Breast epithelium (tissue), 4 donors: ENCODE data around the gene PLGLB1. TPM values are rescaled to one million over a fixed set of nuclear protein-coding genes. Genes with fewer than 3 reads are reported as not detected.
"Not testable (repeated sequence)": the region's sequence is repeated elsewhere in the genome, so short reads cannot be mapped to it uniquely, and the experiment has no call there.

Experiments used
- DNase-seq, 2 donors: peaks; one replicate each; pipeline ENCODE4 v3.0.0-alpha.2; 2019; ENCODE audit warnings: low spot score in 2 of 2
- H3K27ac ChIP-seq, 2 donors: fragments of 200-600 bp; sonication (generic) in 1 of 2; one replicate each; pipeline ENCODE4 v1.5.1; 2016 to 2019; ENCODE audit warnings: mild to moderate bottlenecking in 1 of 2
- H3K27me3 ChIP-seq, 2 donors: fragments of 200-600 bp; sonication (generic) in 1 of 2; one replicate each; pipeline versions ENCODE4 v1.5.1 to v1.6.0; 2017 to 2019; ENCODE audit warnings: control low read depth in 1 of 2, mild to moderate bottlenecking in 1 of 2
- H3K36me3 ChIP-seq: fragments of 200-600 bp; one replicate; pipeline ENCODE4 v1.5.1; 2019
- H3K4me1 ChIP-seq, 2 donors: fragments of 200-600 bp; sonication (generic); one replicate each; pipeline ENCODE4 v1.5.1; 2016 to 2019; ENCODE audit warnings: control low read depth in 1 of 2
- H3K4me3 ChIP-seq, 3 donors: fragments of 200-600 bp; sonication (generic); 1 replicate in 2 of 3; 2 replicates in 1 of 3; pipeline ENCODE4 v1.5.1; 2016 to 2019; ENCODE audit warnings: mild to moderate bottlenecking in 3 of 3, moderate library complexity in 2 of 3
- H3K9me3 ChIP-seq, 2 donors: fragments of 200-600 bp; sonication (generic) in 1 of 2; one replicate each; pipeline ENCODE4 v1.5.1; 2016 to 2019; ENCODE audit warnings: control low read depth in 1 of 2
- intact Hi-C: fragments of 100-400 bp; cut with DNase I; formaldehyde crosslinking; loops from one replicate; pipeline ENCODE4 v1.15.1; 2023; ENCODE audit warnings: low total_unique reads
- total RNA-seq, 3 donors: library from RNA; depleted of rRNA; stranded (reverse); fragments of >200 nt; gene quantifications; one replicate each; pipeline ENCODE4 v1.1.0, GENCODE V29; 2016

The PLGLB1 gene
- total RNA-seq, 3 donors from 2014 or later: 6.0 to 8.8 TPM; not detected in 1

GRCh38 chr2:87019053-87019452, 2.6 kb downstream of the PLGLB1 start:
- intact Hi-C loops, H3K36me3 ChIP-seq, H3K27me3 ChIP-seq, H3K4me1 ChIP-seq, H3K4me3 ChIP-seq, DNase-seq, H3K27ac ChIP-seq, H3K9me3 ChIP-seq: not testable (repeated sequence)

DNA sequence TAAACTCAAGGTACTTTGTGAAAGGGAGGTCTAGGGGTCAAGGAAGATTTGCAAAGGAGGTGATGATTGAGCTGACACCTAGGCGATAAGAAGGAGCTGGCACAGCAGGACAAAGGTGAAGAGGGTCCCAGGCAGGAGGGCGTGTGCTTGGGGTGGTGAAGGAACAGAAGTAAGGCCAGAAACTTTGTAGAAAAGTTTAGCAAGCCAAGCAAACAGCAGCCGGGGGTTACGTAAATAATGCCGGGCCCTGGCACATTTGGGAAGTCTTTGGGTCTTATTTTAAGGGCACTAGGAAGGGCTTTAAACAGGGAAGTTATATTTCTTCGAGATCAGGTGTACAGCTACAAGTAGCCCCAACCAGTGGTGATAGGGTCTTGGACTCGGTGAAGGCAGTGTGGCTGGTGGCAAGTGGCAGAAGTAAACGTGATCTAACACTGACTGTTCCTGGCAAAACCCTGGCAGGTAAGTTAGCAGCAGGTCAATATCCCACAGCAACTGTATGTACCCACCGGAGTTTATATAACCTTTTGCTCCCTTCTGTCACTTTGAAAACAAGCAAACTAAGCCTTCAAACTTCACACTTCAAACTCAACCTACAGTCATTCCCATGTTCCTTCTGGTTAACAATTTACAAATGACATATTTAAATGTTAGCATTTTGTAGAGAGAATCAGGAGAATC, 7.0 kb downstream of the PLGLB1 start:
- intact Hi-C loops, H3K4me1 ChIP-seq: not testable (repeated sequence)

DNA sequence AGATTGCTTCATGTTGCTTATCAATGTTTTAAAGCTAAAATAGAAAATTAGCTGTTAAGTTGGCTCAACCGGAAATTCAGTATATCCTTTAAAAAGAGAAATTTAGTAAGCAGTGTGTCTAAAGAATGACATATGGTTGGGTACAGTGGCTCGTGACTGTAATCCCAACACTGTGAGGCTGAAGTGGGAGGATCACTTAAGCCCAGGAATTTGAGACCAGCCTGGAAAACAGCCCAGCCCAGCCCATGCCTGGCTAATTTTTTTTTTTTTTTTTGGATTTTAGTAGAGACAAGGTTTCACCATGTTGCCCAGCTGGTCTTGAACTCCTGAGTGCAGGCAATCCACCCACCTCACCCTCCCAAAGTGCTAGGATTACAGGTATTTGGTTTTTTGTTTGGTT, 17.2 kb downstream of the PLGLB1 start:
- intact Hi-C loops: not testable (repeated sequence)

More for the DNA sequence above, 7.0 kb downstream of the PLGLB1 start:
- not testable (repeated sequence) for H3K27me3 ChIP-seq, H3K9me3 ChIP-seq, H3K36me3 ChIP-seq, H3K27ac ChIP-seq, H3K4me3 ChIP-seq, DNase-seq

More for the DNA sequence above, 17.2 kb downstream of the PLGLB1 start:
- not testable (repeated sequence) for H3K4me1 ChIP-seq, H3K9me3 ChIP-seq, DNase-seq, H3K4me3 ChIP-seq, H3K27ac ChIP-seq, H3K36me3 ChIP-seq, H3K27me3 ChIP-seq

Other genes with a start within 250 kb of the PLGLB1 start
- 1 to 10 TPM in 2 of 3 donors, under 1 TPM in 1; 0.96 to 3.2 (median 2.0) TPM for gene CD8A, start 230.9 kb downstream of the PLGLB1 start, total RNA-seq
- 1 to 10 TPM in 2 of 3 donors, under 1 TPM in 1; 0.64 to 3.6 (median 3.5) TPM for gene CD8B, start 160.0 kb downstream of the PLGLB1 start, total RNA-seq
- 1 to 10 TPM; 1.3 to 4.9 (median 1.9) TPM for gene RGPD1, start 79.7 kb downstream of the PLGLB1 start, total RNA-seq